Ishikawa (cell line): ENCODE results near the gene NDUFS1.

Source experiments
- CEBPB ChIP-seq: IDR thresholded peaks from 2 replicates; pipeline ENCODE4 v1.6.1; 2012
- EGR1 ChIP-seq: IDR thresholded peaks from 2 replicates; pipeline ENCODE4 v1.6.1; 2012
- EP300 ChIP-seq: IDR thresholded peaks from 2 replicates; pipeline ENCODE4 v1.6.1; 2012; ENCODE audit warnings: borderline replicate concordance
- FOXM1 ChIP-seq: IDR thresholded peaks from 2 replicates; pipeline ENCODE4 v1.6.1; 2012; ENCODE audit warnings: low read depth, borderline replicate concordance
- TCF12 ChIP-seq: IDR thresholded peaks from 2 replicates; pipeline ENCODE4 v1.6.1; 2012; ENCODE audit warnings: low read depth
- TF ChIP-seq, protein P1 (sequence below): IDR thresholded peaks from 2 replicates; pipeline ENCODE4 v1.6.1; 2012; ENCODE audit warnings: low read depth, mild to moderate bottlenecking

- TF ChIP-seq, protein P1, sequence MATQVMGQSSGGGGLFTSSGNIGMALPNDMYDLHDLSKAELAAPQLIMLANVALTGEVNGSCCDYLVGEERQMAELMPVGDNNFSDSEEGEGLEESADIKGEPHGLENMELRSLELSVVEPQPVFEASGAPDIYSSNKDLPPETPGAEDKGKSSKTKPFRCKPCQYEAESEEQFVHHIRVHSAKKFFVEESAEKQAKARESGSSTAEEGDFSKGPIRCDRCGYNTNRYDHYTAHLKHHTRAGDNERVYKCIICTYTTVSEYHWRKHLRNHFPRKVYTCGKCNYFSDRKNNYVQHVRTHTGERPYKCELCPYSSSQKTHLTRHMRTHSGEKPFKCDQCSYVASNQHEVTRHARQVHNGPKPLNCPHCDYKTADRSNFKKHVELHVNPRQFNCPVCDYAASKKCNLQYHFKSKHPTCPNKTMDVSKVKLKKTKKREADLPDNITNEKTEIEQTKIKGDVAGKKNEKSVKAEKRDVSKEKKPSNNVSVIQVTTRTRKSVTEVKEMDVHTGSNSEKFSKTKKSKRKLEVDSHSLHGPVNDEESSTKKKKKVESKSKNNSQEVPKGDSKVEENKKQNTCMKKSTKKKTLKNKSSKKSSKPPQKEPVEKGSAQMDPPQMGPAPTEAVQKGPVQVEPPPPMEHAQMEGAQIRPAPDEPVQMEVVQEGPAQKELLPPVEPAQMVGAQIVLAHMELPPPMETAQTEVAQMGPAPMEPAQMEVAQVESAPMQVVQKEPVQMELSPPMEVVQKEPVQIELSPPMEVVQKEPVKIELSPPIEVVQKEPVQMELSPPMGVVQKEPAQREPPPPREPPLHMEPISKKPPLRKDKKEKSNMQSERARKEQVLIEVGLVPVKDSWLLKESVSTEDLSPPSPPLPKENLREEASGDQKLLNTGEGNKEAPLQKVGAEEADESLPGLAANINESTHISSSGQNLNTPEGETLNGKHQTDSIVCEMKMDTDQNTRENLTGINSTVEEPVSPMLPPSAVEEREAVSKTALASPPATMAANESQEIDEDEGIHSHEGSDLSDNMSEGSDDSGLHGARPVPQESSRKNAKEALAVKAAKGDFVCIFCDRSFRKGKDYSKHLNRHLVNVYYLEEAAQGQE: no peak
- TF ChIP-seq EP300 (no peak), EGR1 (no peak), TCF12 (no peak), FOXM1 (no peak), CEBPB (no peak)
Measured at GRCh38 chr2:206145665-206146064, 13.6 kb downstream of the NDUFS1 start.
